GM21528 (cell line): Measurements from ENCODE around the gene SLC43A3.
"Not testable (repeated sequence)": the region's sequence is repeated elsewhere in the genome, so short reads cannot be mapped to it uniquely, and the experiment has no call there.

Experiments
- ATAC-seq: cut with Tn5 transposase; IDR thresholded peaks from one replicate; pipeline ENCODE4 v1.9.1; 2021; ENCODE audit warnings: mild to moderate bottlenecking, moderate library complexity; ENCODE audit not compliant: unreplicated experiment, low FRiP score

The SLC43A3 gene

GRCh38 chr11:57361420-57361819 lies 65.5 kb downstream of the SLC43A3 start:
- not testable (repeated sequence) for ATAC-seq

DNA sequence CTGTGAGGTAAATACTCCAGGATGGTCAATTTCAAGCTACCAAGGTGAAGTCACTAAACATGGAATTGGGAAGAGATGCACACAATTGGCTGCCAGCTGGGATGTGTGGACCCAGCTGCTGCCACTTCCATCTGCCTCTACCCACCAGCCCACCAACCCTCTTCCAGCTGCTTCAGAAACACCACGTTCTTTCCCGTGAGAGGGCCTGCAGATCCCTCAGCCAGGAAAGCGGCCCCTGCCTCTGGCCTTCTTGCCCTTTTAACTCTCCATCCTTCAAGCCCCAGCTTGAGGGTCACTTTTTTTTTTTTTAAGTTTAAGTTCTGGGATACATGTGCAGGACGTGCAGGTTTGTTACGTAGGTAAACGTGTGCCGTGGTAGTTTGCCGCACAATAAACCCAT lies 65.9 kb downstream of the SLC43A3 start:
- no peak for ATAC-seq

DNA sequence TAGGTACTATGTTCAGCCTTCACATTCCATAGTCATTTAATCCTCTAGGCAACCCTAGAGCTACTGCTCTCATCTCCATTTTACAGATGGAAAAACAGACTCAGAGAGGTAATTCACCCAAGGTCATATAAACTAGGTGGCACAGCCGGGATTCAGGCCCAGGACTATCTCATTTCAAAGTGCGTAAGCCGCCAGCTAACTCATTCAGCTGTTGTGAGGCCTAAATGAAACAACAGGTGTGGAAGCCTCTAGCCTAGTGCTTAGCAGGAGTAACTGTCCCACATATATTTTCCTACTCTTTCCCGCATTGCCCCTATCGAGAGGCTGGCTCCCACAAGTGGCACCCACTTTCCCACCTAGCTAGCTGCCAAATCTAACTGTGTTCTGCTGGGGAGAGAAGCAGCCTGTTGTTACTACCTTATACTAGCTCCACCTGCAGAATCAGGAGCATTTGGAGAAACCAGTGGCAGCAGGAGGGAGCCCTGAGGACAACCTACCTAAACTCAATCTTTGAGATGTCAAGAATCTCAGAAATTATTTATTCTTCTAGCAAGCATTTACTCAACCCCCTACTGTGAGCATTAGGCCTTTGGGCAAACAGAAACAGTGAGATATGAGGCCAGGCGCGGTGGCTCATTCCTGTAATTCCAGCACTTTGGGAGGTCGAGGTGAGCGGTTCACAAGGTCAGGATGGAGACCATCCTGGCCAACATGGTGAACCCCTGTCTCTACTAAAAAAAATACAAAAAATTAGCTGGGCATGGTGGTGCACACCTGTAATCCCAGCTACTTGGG lies 66.8 kb downstream of the SLC43A3 start:
- ATAC-seq: no peak

DNA sequence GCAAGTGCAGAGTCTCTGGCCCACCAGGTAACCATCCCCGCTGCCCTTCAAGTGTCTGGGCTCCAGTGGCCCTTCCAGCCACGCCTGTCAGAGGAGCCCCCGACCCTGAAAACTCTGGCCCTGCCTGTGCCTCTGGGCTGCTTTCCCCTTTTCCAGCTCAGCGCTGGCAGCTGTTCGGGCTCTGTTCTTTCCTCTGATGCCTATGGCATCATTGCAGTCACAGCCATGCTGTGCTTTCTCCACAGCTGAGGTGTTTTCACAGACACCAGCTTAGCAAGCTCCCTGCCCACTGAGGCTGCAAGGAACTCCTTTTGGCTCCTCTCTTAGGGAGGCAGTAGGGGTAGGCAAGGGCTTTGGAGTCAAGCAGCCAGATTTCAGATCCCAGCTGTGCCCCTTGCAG lies 67.5 kb downstream of the SLC43A3 start:
- no peak for ATAC-seq

DNA sequence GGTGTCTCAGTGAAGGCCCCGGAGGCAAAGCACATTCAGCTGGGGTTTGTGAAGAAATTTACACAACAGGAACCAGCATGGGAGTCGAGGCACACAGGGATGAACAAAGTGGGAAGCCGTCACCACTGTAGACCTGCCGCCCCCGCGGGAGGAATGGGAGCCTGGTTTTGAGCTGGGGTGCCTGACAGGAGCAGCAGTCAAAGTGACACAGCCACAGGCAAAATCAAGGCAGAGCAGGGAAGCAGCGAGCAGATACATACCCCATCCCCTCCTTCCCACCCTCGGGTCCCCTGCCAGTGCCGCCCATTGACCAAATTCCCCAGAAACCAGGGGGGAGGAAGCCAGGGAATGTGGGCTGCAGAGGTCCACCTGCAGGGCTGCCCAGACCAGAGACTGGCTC lies 67.9 kb downstream of the SLC43A3 start:
- ATAC-seq: no peak

DNA sequence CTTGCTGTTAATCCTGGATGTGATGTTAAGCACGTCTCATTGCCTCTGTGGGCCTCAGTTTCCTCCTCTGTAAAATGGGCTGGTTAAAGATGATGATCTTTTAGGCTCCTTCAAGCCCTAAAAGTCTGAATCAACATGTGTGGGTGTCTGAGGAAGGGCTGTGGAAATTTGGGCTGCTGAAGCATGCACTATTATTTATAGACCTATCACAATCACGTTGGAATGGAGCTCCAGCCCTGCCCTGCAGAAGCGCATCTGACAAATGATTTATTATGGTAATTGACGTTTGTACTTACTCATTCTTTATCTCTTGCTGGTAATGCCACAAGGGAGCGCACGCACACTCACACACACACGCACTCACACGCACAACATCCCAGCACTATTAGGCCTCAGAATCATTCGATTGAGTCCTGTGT lies 68.4 kb downstream of the SLC43A3 start:
- ATAC-seq: no peak

GRCh38 chr11:57357856-57358255 lies 69.1 kb downstream of the SLC43A3 start:
- no peak for ATAC-seq

DNA sequence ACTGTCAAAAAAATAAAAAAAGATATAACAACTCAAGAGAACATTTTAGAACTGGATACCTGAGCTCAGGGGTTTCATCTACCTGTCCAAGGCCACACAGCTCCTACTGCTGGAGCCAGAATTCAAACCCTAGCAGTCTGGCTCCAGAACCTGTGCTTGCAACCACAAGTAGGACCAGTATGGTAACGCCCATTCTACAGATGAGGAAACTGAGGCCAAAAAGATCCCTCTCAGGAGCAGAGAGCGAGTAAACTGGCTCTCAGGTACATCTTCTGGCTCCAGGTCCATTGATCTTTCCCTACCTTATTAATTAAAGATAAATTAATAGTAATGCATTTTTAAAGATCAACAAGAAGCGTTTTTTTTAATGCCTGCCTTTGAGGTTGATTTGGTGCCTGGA lies 69.6 kb downstream of the SLC43A3 start:
- no peak for ATAC-seq
